IMR-90 (cell line): Measurements from ENCODE around the gene UNC13C. TPM values are rescaled to one million over a fixed set of nuclear protein-coding genes. Genes with fewer than 3 reads are reported as not detected.

Source experiments
- ATAC-seq: fragments of 200-7000 bp; cut with Tn5 transposase; 2 replicates; pipeline ENCODE4 v1.9.1; 2020; ENCODE audit warnings: low read depth, mild to moderate bottlenecking, moderate library complexity
- BruUV-seq: library from RNA; stranded (reverse); fragments of 400-500 nt; replicated peaks from 2 replicates; lab custom pipeline; 2021; lab: Mats Ljungman, UMichigan
- CTCF ChIA-PET: fragments of 300-600 bp; formaldehyde crosslinking; extraction: SDS; loops from one replicate; lab custom pipeline; 2021; ENCODE audit warnings: antibody characterized with exemption; lab: Yijun Ruan, JAX
- POLR2A ChIA-PET: fragments of 300-600 bp; sonication (Branson Sonifier 250); formaldehyde crosslinking; loops from one replicate; lab custom pipeline; 2022; ENCODE audit warnings: antibody characterized with exemption; ENCODE audit not compliant: unreplicated experiment; lab: Charles Lee
- DNase-seq: peaks from one replicate; pipeline ENCODE4 v3.0.0; 2013
- H2AFZ ChIP-seq: replicated peaks from 2 replicates; pipeline ENCODE3; 2013; ENCODE audit warnings: low read length, mild to moderate bottlenecking; ENCODE audit not compliant: poor library complexity
- H2AK5ac ChIP-seq: 2 replicates; pipeline ENCODE4 v1.6.1; 2013; ENCODE audit warnings: low read depth, low read length, inconsistent platforms
- H2AK9ac ChIP-seq: replicated peaks from 2 replicates; pipeline ENCODE3; 2013; ENCODE audit warnings: mild to moderate bottlenecking, low read depth, low read length, moderate library complexity; ENCODE audit not compliant: poor library complexity
- H2BK120ac ChIP-seq: 2 replicates; pipeline ENCODE4 v1.6.1; 2013; ENCODE audit warnings: low read depth, low read length, inconsistent platforms
- H2BK15ac ChIP-seq: 3 replicates; pipeline ENCODE4 v1.6.1; 2013; ENCODE audit warnings: low read depth, low read length, inconsistent platforms
- H2BK20ac ChIP-seq: 2 replicates; pipeline ENCODE4 v1.6.1; 2013; ENCODE audit warnings: low read depth, mild to moderate bottlenecking, inconsistent platforms, low read length, moderate library complexity
- H2BK5ac ChIP-seq: 2 replicates; pipeline ENCODE4 v1.6.1; 2013; ENCODE audit warnings: mild to moderate bottlenecking, low read depth, low read length, inconsistent platforms; ENCODE audit not compliant: poor library complexity, severe bottlenecking
- H3K14ac ChIP-seq: replicated peaks from 2 replicates; pipeline ENCODE4 v1.6.1; 2013; ENCODE audit warnings: low read depth, low read length, inconsistent platforms
- H3K18ac ChIP-seq: 2 replicates; pipeline ENCODE4 v1.6.1; 2013; ENCODE audit warnings: low read depth, low read length, control low read depth
- H3K23ac ChIP-seq: 2 replicates; pipeline ENCODE4 v1.6.1; 2013; ENCODE audit warnings: low read depth, low read length, inconsistent platforms
- H3K27ac ChIP-seq: 2 replicates; pipeline ENCODE4 v1.5.1; 2013; ENCODE audit warnings: mild to moderate bottlenecking, control low read depth, low read length; ENCODE audit not compliant: insufficient read depth
- H3K27me3 ChIP-seq: 2 replicates; pipeline ENCODE4 v1.6.1; 2013; ENCODE audit warnings: low read length; ENCODE audit not compliant: control insufficient read depth, insufficient read depth
- H3K36me3 ChIP-seq: 2 replicates; pipeline ENCODE4 v1.6.1; 2013; ENCODE audit warnings: low read length, mixed read lengths; ENCODE audit not compliant: control insufficient read depth, insufficient read depth
- H3K4ac ChIP-seq: 2 replicates; pipeline ENCODE4 v1.6.1; 2013; ENCODE audit warnings: low read depth, low read length, inconsistent platforms
- H3K4me1 ChIP-seq: 2 replicates; pipeline ENCODE4 v1.6.1; 2013; ENCODE audit warnings: low read length, mixed read lengths; ENCODE audit not compliant: control insufficient read depth, insufficient read depth
- H3K4me2 ChIP-seq: 2 replicates; pipeline ENCODE4 v1.6.1; 2013; ENCODE audit warnings: low read depth, mild to moderate bottlenecking, control low read depth, low read length, moderate library complexity
- H3K4me3 ChIP-seq: 2 replicates; pipeline ENCODE4 v1.5.1; 2013; ENCODE audit warnings: low read depth, mild to moderate bottlenecking, control low read depth, low read length, moderate library complexity; ENCODE audit not compliant: insufficient read depth
- H3K56ac ChIP-seq: 2 replicates; pipeline ENCODE4 v1.6.1; 2013; ENCODE audit warnings: low read length, inconsistent platforms; ENCODE audit not compliant: insufficient read depth; ENCODE audit errors: extremely low read depth
- H3K79me1 ChIP-seq, 2 experiments: 2 replicates each; pipeline ENCODE4 v1.6.1; 2013; ENCODE audit warnings: low read length in 2 of 2, inconsistent platforms in 1 of 2, low read depth in 1 of 2
- H3K9ac ChIP-seq: 2 replicates; pipeline ENCODE4 v1.6.1; 2013; ENCODE audit warnings: low read depth, low read length, control low read depth
- H3K9me1 ChIP-seq: 2 replicates; pipeline ENCODE4 v1.6.1; 2013; ENCODE audit warnings: low read length, inconsistent platforms; ENCODE audit not compliant: insufficient read depth
- H3K9me3 ChIP-seq: 2 replicates; pipeline ENCODE4 v1.6.1; 2013; ENCODE audit warnings: low read length; ENCODE audit not compliant: control insufficient read depth, insufficient read depth
- H4K20me1 ChIP-seq: 2 replicates; pipeline ENCODE4 v1.6.1; 2013; ENCODE audit warnings: low read length, inconsistent platforms; ENCODE audit not compliant: insufficient read depth
- H4K5ac ChIP-seq: 2 replicates; pipeline ENCODE4 v1.6.1; 2013; ENCODE audit warnings: mild to moderate bottlenecking, low read depth, low read length, control low read depth
- H4K8ac ChIP-seq, 2 experiments: 2 replicates each; pipeline ENCODE4 v1.6.1; 2013; ENCODE audit warnings: low read depth in 2 of 2, low read length in 2 of 2, control low read depth in 1 of 2, inconsistent platforms in 1 of 2
- H4K91ac ChIP-seq: 2 replicates; pipeline ENCODE4 v1.6.1; 2013; ENCODE audit warnings: low read depth, low read length, inconsistent platforms; ENCODE audit not compliant: insufficient read depth
- BHLHE40 ChIP-seq: fragments of 150-350 bp; IDR thresholded peaks from 2 replicates; pipeline ENCODE4 v1.6.1; 2016; ENCODE audit warnings: mild to moderate bottlenecking, low read depth, low read length
- CEBPB ChIP-seq: IDR thresholded peaks from 2 replicates; pipeline ENCODE4 v1.6.1; 2012; ENCODE audit warnings: low read depth, low read length, improper control_type of control experiment
- CHD1 ChIP-seq: IDR thresholded peaks from 2 replicates; pipeline ENCODE4 v1.6.1; 2012; ENCODE audit warnings: low read depth, low read length, improper control_type of control experiment
- FOS ChIP-seq: fragments of 150-350 bp; IDR thresholded peaks from 2 replicates; pipeline ENCODE4 v1.6.1; 2016; ENCODE audit warnings: low read depth, low read length
- MAFK ChIP-seq: IDR thresholded peaks from 2 replicates; pipeline ENCODE4 v1.6.1; 2012; ENCODE audit warnings: low read depth, low read length, improper control_type of control experiment
- MAZ ChIP-seq: IDR thresholded peaks from 2 replicates; pipeline ENCODE4 v1.6.1; 2012; ENCODE audit warnings: low read depth, mild to moderate bottlenecking, low read length, improper control_type of control experiment, moderate library complexity, borderline replicate concordance
- MXI1 ChIP-seq: IDR thresholded peaks from 2 replicates; pipeline ENCODE4 v1.6.1; 2012; ENCODE audit warnings: low read depth, mild to moderate bottlenecking, low read length, moderate library complexity, borderline replicate concordance
- NFE2L2 ChIP-seq: fragments of 150-350 bp; IDR thresholded peaks from 2 replicates; pipeline ENCODE4 v1.6.1; 2016; ENCODE audit warnings: low read depth, mild to moderate bottlenecking, low read length
- POLR2A ChIP-seq: IDR thresholded peaks from 2 replicates; pipeline ENCODE4 v1.6.1; 2012; ENCODE audit warnings: mild to moderate bottlenecking, low read depth, low read length
- RAD21 ChIP-seq: IDR thresholded peaks from 2 replicates; pipeline ENCODE4 v1.6.1; 2012; ENCODE audit warnings: low read length, improper control_type of control experiment
- RCOR1 ChIP-seq: IDR thresholded peaks from 2 replicates; pipeline ENCODE4 v1.6.1; 2012; ENCODE audit warnings: mild to moderate bottlenecking, low read length, improper control_type of control experiment; ENCODE audit not compliant: insufficient replicate concordance
- RFX5 ChIP-seq: IDR thresholded peaks from 2 replicates; pipeline ENCODE4 v1.8.0; 2012; ENCODE audit warnings: low read depth, mild to moderate bottlenecking, low read length, moderate library complexity
- SMC3 ChIP-seq: fragments of 150-350 bp; IDR thresholded peaks from 2 replicates; pipeline ENCODE4 v1.6.1; 2016; ENCODE audit warnings: low read depth, mild to moderate bottlenecking, antibody characterized with exemption, low read length, moderate library complexity
- USF2 ChIP-seq: fragments of 150-350 bp; IDR thresholded peaks from 2 replicates; pipeline ENCODE4 v1.6.1; 2017; ENCODE audit warnings: mild to moderate bottlenecking, antibody characterized with exemption, low read length, low read depth
- WGBS, 2 experiments: methylation state at CpG; one replicate each; pipeline versions ENCODE4 v1.1.5 to v1.1.7; 2013; ENCODE audit warnings: missing lambda C conversion rate in 2 of 2; ENCODE audit not compliant: insufficient read length in 1 of 2; ENCODE audit errors: extremely low coverage in 2 of 2; 5-methylcytosine and 5-hydroxymethylcytosine counted together
- dilution Hi-C: fragments of 300-500 bp; cut with HindIII; formaldehyde crosslinking; loops from one replicate; pipeline ENCODE4 v1.14.3; 2018; ENCODE audit warnings: low sequenced_read_pairs; ENCODE audit not compliant: unreplicated experiment
- in situ Hi-C: fragments of 300-500 bp; cut with MboI; formaldehyde crosslinking; loops from 3 replicates; pipeline ENCODE4 v1.14.3; 2019; ENCODE audit warnings: low sequenced_read_pairs, inconsistent platforms, mixed read lengths
- intact Hi-C: fragments of 100-400 bp; cut with micrococcal nuclease; formaldehyde crosslinking; loops from 2 replicates; pipeline ENCODE4 v1.10.0; 2022
- polyA plus RNA-seq, 3 experiments: library from polyadenylated mRNA; depleted of rRNA; stranded (reverse); fragments of >200 nt; gene quantifications; 2 replicates each; pipeline ENCODE4 v1.2.3, GENCODE V29; 2012; ENCODE audit warnings: low replicate concordance in 1 of 3
- total RNA-seq: library from RNA; depleted of rRNA; stranded (reverse); fragments of >200 nt; gene quantifications from 2 replicates; pipeline ENCODE4 v1.2.3, GENCODE V29; 2012
- TF ChIP-seq, protein P1 (sequence below): fragments of 150-350 bp; IDR thresholded peaks from 2 replicates; pipeline ENCODE4 v1.6.1; 2016; ENCODE audit warnings: low read depth, mild to moderate bottlenecking, low read length, moderate library complexity, borderline replicate concordance
- TF ChIP-seq, protein P2 (sequence below): conservative IDR thresholded peaks from 2 replicates; pipeline ENCODE4 v1.5.1; 2012; ENCODE audit warnings: mild to moderate bottlenecking, low read depth, low read length, improper control_type of control experiment

UNC13C gene
- total and polyA plus RNA-seq, 2 of the 4 experiments (the other 2 are of a cell fraction): not detected

- no CpG with 5 or more reads among the region's 3 CpGs for WGBS, 2 experiments
- Histone ChIP-seq H3K14ac (no peak overlapping the region), H3K9ac (no peak overlapping the region), H4K91ac (no peak overlapping the region), H3K27ac (no peak overlapping the region), H2AFZ (no peak overlapping the region), H3K4ac (no peak overlapping the region), H4K20me1 (no peaks in the 10 kb centered on the region), H2BK20ac (no peak overlapping the region), H2AK9ac (no peak overlapping the region), H3K4me1 (no peaks in the 10 kb centered on the region), H3K9me3 (0 out of 2 replicates have a peak, but pooled peaks cover 9% of the 10 kb centered on the region), H2BK5ac (no peak overlapping the region), H3K23ac (no peak overlapping the region), H4K8ac (no peak overlapping the region), H3K79me1 (no peaks in the 10 kb centered on the region), H3K18ac (no peak overlapping the region), H3K36me3 (no peaks in the 10 kb centered on the region), H2BK120ac (no peak overlapping the region), H3K9me1 (no peaks in the 10 kb centered on the region), H2AK5ac (no peak overlapping the region), H3K56ac (no peak overlapping the region), H4K5ac (no peak overlapping the region), H3K27me3 (no peaks in the 10 kb centered on the region), H3K4me3 (no peak overlapping the region), H2BK15ac (no peak overlapping the region), H3K4me2 (no peak overlapping the region)
- in situ Hi-C loops: no loop called here
- no peak for TF ChIP-seq CHD1
- no peak for TF ChIP-seq POLR2A
- TF ChIP-seq RAD21: no peak
- TF ChIP-seq, protein P1, sequence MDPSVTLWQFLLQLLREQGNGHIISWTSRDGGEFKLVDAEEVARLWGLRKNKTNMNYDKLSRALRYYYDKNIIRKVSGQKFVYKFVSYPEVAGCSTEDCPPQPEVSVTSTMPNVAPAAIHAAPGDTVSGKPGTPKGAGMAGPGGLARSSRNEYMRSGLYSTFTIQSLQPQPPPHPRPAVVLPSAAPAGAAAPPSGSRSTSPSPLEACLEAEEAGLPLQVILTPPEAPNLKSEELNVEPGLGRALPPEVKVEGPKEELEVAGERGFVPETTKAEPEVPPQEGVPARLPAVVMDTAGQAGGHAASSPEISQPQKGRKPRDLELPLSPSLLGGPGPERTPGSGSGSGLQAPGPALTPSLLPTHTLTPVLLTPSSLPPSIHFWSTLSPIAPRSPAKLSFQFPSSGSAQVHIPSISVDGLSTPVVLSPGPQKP: no peak
- TF ChIP-seq, protein P2, sequence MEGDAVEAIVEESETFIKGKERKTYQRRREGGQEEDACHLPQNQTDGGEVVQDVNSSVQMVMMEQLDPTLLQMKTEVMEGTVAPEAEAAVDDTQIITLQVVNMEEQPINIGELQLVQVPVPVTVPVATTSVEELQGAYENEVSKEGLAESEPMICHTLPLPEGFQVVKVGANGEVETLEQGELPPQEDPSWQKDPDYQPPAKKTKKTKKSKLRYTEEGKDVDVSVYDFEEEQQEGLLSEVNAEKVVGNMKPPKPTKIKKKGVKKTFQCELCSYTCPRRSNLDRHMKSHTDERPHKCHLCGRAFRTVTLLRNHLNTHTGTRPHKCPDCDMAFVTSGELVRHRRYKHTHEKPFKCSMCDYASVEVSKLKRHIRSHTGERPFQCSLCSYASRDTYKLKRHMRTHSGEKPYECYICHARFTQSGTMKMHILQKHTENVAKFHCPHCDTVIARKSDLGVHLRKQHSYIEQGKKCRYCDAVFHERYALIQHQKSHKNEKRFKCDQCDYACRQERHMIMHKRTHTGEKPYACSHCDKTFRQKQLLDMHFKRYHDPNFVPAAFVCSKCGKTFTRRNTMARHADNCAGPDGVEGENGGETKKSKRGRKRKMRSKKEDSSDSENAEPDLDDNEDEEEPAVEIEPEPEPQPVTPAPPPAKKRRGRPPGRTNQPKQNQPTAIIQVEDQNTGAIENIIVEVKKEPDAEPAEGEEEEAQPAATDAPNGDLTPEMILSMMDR: no peak
- TF ChIP-seq FOS: no peak
- TF ChIP-seq MAFK: no peak
- TF ChIP-seq SMC3: no peak
- TF ChIP-seq RCOR1: no peak
- TF ChIP-seq NFE2L2: no peak
- no peak for TF ChIP-seq MXI1
- no peak for TF ChIP-seq BHLHE40
- TF ChIP-seq USF2: no peak
- no peak for TF ChIP-seq MAZ
- no peak for TF ChIP-seq RFX5
- no peak for TF ChIP-seq CEBPB
- ATAC-seq (no peak), DNase-seq (no peak)
- no TSS peak for BruUV-seq
- CTCF ChIA-PET: no interaction called here
- POLR2A ChIA-PET: no interaction called here
- intact Hi-C loops: no loop called here
- dilution Hi-C loops: no loop called here
Observed at GRCh38 chr15:54017959-54018358, 39.7 kb downstream of the UNC13C start.
